GM23248 (cell line): Measurements from ENCODE around the gene CREB3L1.

Source experiments
- EZH2 ChIP-seq: fragments of 200-600 bp; sonication (generic); IDR thresholded peaks from 2 replicates; pipeline ENCODE4 v1.6.1; 2018; ENCODE audit warnings: antibody characterized with exemption, mild to moderate bottlenecking; ENCODE audit not compliant: insufficient read depth, poor library complexity, severe bottlenecking
- EZH2phosphoT487 ChIP-seq: fragments of 200-600 bp; sonication (generic); IDR thresholded peaks from 2 replicates; pipeline ENCODE4 v1.6.1; 2018; ENCODE audit warnings: antibody characterized with exemption, moderate library complexity, mild to moderate bottlenecking, low read depth; ENCODE audit not compliant: insufficient read depth

- TF ChIP-seq EZH2 (no peak), EZH2phosphoT487 (no peak)
Measured at GRCh38 chr11:46277313-46277621, 195 bp upstream of the CREB3L1 start.
